ENCODE measurements around the gene KHK.

Gene KHK

GRCh38 chr2:27086724-27087593, at the start of gene KHK:
KHK (plus strand) TSS chr2:27086772; CDS start chr2:27087260, 488 bp downstream.
- no peak for DNase-seq (ENCODE audit: low read depth)

GRCh38 chr2:27038012-27038411, 48.6 kb upstream of the KHK start:
- no peak for DNase-seq (ENCODE audit: low read depth)
- H3K4me3 ChIP-seq (ENCODE audit: low read depth, low read length): no peak overlapping the region

More at GRCh38 chr2:27086724-27087593, at the start of gene KHK:
- peak within 1 kb of the TSS; percentile 52 for H3K4me3 ChIP-seq (ENCODE audit: low read depth, low read length)

- H3K4me3 ChIP-seq (ENCODE audit: low read depth, low read length): no peak overlapping the region
- DNase-seq (ENCODE audit: low read depth): no peak
These were observed 47.8 kb upstream of the KHK start for GRCh38 chr2:27038631-27039339.

GRCh38 chr2:27039426-27039825, 47.1 kb upstream of the KHK start:
- DNase-seq (ENCODE audit: low read depth): no peak

GRCh38 chr2:27039871-27040270, 46.7 kb upstream of the KHK start:
- no peak for DNase-seq (ENCODE audit: low read depth)
- no peak overlapping the region for H3K4me3 ChIP-seq (ENCODE audit: low read depth, low read length)

More at GRCh38 chr2:27039426-27039825, 47.1 kb upstream of the KHK start:
- H3K4me3 ChIP-seq (ENCODE audit: low read depth, low read length): no peak overlapping the region

- no peak for DNase-seq (ENCODE audit: low read depth)
- H3K4me3 ChIP-seq (ENCODE audit: low read depth, low read length): no peak overlapping the region
These were observed 46.3 kb upstream of the KHK start for GRCh38 chr2:27040282-27040681.

- no peak overlapping the region for H3K4me3 ChIP-seq (ENCODE audit: low read depth, low read length)
- no peak for DNase-seq (ENCODE audit: low read depth)
These were observed 44.8 kb upstream of the KHK start for GRCh38 chr2:27041752-27042151.

GRCh38 chr2:27042159-27042661, 44.4 kb upstream of the KHK start:
- no peak overlapping the region for H3K4me3 ChIP-seq (ENCODE audit: low read depth, low read length)
- DNase-seq (ENCODE audit: low read depth): no peak

- no peak overlapping the region for H3K4me3 ChIP-seq (ENCODE audit: low read depth, low read length)
- DNase-seq (ENCODE audit: low read depth): no peak
These were observed 43.5 kb upstream of the KHK start for GRCh38 chr2:27042985-27043634.

GRCh38 chr2:27049422-27050280, 36.9 kb upstream of the KHK start:
- no peak for DNase-seq (ENCODE audit: low read depth)
- peak overlapping the region; percentile 93 for H3K4me3 ChIP-seq (ENCODE audit: low read depth, low read length)

GRCh38 chr2:27050281-27050995, 36.1 kb upstream of the KHK start:
- peak; percentile 92 for DNase-seq (ENCODE audit: low read depth)
- peak overlapping the region; percentile 93 for H3K4me3 ChIP-seq (ENCODE audit: low read depth, low read length)

- peak; percentile 68 for DNase-seq (ENCODE audit: low read depth)
- H3K4me3 ChIP-seq (ENCODE audit: low read depth, low read length): peak within 1 kb of the TSS; percentile 93
These were observed 35.3 kb upstream of the KHK start, which contains the start of gene AGBL5 for GRCh38 chr2:27050996-27051901. AGBL5 (plus strand) TSS chr2:27051668; CDS start chr2:27052959, 1,291 bp downstream.

GRCh38 chr2:27051902-27052645, 34.5 kb upstream of the KHK start:
- H3K4me3 ChIP-seq (ENCODE audit: low read depth, low read length): peak overlapping the region; percentile 93
- DNase-seq (ENCODE audit: low read depth): no peak

- no peak for DNase-seq (ENCODE audit: low read depth)
These were observed 33.3 kb upstream of the KHK start for GRCh38 chr2:27053321-27053720.

GRCh38 chr2:27053776-27054175, 32.8 kb upstream of the KHK start:
- no peak overlapping the region for H3K4me3 ChIP-seq (ENCODE audit: low read depth, low read length)
- DNase-seq (ENCODE audit: low read depth): no peak

More at GRCh38 chr2:27053321-27053720, 33.3 kb upstream of the KHK start:
- no peak overlapping the region for H3K4me3 ChIP-seq (ENCODE audit: low read depth, low read length)

- DNase-seq (ENCODE audit: low read depth): no peak
- no peak overlapping the region for H3K4me3 ChIP-seq (ENCODE audit: low read depth, low read length)
These were observed 31.9 kb upstream of the KHK start for GRCh38 chr2:27054721-27055120.

- no peak for DNase-seq (ENCODE audit: low read depth)
- no peak overlapping the region for H3K4me3 ChIP-seq (ENCODE audit: low read depth, low read length)
These were observed 29.4 kb upstream of the KHK start for GRCh38 chr2:27057184-27057583.

Data from skeletal muscle cell (primary cell).